Activated CD8-positive, alpha-beta memory T cell treated with anti-CD3 and anti-CD28 coated beads for 4 hours (primary cell): ENCODE results near the gene TNFRSF25.
A peak's percentile ranks its signal among the peaks of the same experiment; 100 is the strongest.
"Not testable (repeated sequence)": the region's sequence is repeated elsewhere in the genome, so short reads cannot be mapped to it uniquely, and the experiment has no call there.

Experiments
- DNase-seq, 2 donors: peaks; one replicate each; pipeline ENCODE4 v3.0.0-alpha.2; 2020; ENCODE audit warnings: low read depth in 2 of 2

TNFRSF25 gene

GRCh38 chr1:6470132-6471085 is 4.4 kb upstream of the TNFRSF25 start:
- DNase-seq, result no peak

GRCh38 chr1:6468729-6469461 is 2.9 kb upstream of the TNFRSF25 start:
- no peak for DNase-seq

- DNase-seq, result no peak
These were observed 2.0 kb upstream of the TNFRSF25 start for GRCh38 chr1:6467744-6468688.

GRCh38 chr1:6467224-6467623 is 1.3 kb upstream of the TNFRSF25 start:
- DNase-seq, result no peak

GRCh38 chr1:6466751-6467150 is 778 bp upstream of the TNFRSF25 start:
- no peak for DNase-seq

- no peak for DNase-seq
These were observed 440 bp downstream of the TNFRSF25 start for GRCh38 chr1:6465461-6466005.

- no peak for DNase-seq
These were observed 1.1 kb downstream of the TNFRSF25 start for GRCh38 chr1:6464915-6465314.

GRCh38 chr1:6464514-6464836 is 1.5 kb downstream of the TNFRSF25 start:
- no peak for DNase-seq

- no peak for DNase-seq
These were observed 2.9 kb downstream of the TNFRSF25 start for GRCh38 chr1:6463120-6463412.

- DNase-seq, result no peak
These were observed 3.4 kb downstream of the TNFRSF25 start for GRCh38 chr1:6462412-6463119.

GRCh38 chr1:6461538-6462411 is 4.2 kb downstream of the TNFRSF25 start:
- DNase-seq, result no peak

GRCh38 chr1:6461051-6461530 is 4.9 kb downstream of the TNFRSF25 start:
- no peak for DNase-seq

- peak; percentile 83 to 87 for DNase-seq
These were observed 5.5 kb downstream of the TNFRSF25 start for GRCh38 chr1:6460301-6461050.

- no peak for DNase-seq
These were observed 6.1 kb downstream of the TNFRSF25 start for GRCh38 chr1:6459850-6460265.

GRCh38 chr1:6456800-6457466 is 9.0 kb downstream of the TNFRSF25 start:
- DNase-seq, result no peak

- not testable (repeated sequence) for DNase-seq
These were observed 10.0 kb downstream of the TNFRSF25 start for GRCh38 chr1:6455752-6456520.

GRCh38 chr1:6454856-6455751 is 10.9 kb downstream of the TNFRSF25 start:
- no peak for DNase-seq
